GM12875 (cell line): ENCODE results near the gene PRODH2.

Experiments used
- H3K4me3 ChIP-seq: one replicate; pipeline ENCODE4 v1.5.1; 2011; ENCODE audit warnings: low read depth, low read length, control low read depth
- TF ChIP-seq, protein P1 (sequence below): IDR thresholded peaks from 2 replicates; pipeline ENCODE4 v1.5.1; 2011; ENCODE audit warnings: low read depth, mild to moderate bottlenecking, control low read depth, inconsistent platforms, low read length, moderate library complexity, borderline replicate concordance; ENCODE audit not compliant: insufficient read depth

The PRODH2 gene

DNA sequence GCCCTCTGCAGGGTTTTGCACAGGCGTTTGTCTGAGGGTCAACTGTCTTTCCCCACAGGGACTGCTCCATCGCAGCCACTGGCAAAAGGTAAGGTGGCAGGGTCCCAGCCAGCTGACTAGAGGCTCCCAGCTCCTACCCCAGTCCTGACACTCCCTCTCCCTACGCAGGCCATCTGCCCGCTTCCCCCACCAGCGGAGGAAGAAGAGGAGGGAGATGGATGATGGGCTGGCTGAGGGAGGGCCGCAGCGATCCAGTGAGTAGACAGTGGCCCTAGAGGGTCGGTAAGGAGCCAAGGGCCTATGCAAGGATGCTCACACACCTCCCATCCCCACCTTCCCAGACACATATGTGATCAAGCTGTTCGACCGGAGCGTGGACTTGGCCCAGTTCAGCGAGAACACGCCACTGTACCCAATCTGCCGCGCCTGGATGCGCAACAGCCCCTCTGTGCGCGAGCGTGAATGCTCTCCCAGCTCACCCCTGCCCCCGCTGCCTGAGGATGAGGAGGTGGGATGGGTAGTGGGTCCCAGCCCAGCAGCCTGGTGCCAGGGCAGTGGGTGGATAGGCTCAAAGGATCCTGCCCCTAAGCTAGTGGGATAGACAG lies 59.8 kb downstream of the PRODH2 start:
- H3K4me3 ChIP-seq = no peak overlapping the region
- TF ChIP-seq, protein P1, sequence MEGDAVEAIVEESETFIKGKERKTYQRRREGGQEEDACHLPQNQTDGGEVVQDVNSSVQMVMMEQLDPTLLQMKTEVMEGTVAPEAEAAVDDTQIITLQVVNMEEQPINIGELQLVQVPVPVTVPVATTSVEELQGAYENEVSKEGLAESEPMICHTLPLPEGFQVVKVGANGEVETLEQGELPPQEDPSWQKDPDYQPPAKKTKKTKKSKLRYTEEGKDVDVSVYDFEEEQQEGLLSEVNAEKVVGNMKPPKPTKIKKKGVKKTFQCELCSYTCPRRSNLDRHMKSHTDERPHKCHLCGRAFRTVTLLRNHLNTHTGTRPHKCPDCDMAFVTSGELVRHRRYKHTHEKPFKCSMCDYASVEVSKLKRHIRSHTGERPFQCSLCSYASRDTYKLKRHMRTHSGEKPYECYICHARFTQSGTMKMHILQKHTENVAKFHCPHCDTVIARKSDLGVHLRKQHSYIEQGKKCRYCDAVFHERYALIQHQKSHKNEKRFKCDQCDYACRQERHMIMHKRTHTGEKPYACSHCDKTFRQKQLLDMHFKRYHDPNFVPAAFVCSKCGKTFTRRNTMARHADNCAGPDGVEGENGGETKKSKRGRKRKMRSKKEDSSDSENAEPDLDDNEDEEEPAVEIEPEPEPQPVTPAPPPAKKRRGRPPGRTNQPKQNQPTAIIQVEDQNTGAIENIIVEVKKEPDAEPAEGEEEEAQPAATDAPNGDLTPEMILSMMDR = no peak

DNA sequence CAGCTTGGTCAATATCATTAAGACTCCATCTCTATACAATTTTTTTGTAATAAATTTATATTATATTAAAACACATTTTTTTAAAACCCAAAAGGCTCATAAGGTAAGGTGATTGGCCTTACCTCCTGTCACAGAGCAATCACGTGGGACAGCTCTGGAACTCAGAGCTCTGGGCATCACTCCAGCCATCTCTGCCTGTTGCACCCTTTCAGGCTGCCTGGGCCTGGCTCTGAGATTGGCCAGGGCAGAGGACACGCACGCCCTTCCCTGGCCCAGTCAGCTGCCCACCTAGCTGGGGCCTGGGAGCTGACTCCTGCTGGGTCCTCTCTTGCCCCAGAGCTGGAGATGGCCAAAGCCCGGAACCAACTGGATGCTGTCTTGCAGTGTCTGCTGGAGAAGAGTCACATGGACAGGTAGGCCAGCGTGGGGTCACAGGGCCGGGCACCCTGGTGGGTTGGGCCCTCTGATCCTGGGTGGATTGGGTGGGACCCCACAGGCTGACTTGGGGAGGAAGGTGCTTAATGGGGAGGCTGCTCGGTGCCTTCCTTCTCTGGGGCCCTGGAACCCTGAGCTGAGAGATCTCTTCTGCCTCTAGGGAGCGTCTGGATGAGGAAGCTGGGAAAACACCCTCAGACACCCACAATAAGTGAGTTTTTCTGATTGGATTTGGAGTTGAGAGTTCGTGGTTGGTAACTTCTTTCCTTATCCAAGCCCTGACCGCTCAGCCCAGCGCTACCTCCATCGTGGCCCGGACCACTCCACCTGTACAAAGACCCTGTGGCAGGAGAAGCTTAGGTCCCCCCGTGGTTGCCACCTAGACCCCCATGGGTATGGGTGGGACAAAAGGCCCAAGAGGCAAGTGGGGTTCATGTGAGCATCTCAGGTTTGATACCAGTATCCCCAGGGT lies 60.6 kb downstream of the PRODH2 start:
- TF ChIP-seq, protein P1 = no peak
- no peak overlapping the region for H3K4me3 ChIP-seq

DNA sequence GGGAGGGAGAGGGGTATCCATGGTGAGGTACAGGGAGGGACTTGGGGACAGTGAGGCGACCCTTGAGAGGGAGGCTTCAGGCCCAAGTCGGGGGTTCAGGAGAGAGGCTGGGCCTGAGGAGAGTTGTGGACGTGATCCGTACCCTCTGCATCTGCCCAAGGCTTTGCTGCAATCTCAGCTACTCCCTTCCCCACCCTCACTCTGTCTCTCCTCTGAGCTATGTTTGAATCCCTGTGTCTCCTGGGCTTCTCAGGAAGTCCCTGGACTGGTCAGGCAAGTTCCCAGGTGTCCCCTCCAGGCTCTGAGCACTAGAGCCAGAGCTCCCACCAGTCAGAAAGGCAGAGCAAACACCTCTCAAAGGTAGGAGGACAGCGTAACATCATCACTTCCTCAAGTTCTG lies 62.5 kb downstream of the PRODH2 start:
- H3K4me3 ChIP-seq = no peak overlapping the region
- TF ChIP-seq, protein P1 = no peak
